ENCODE data around the gene HECTD4. TPM values are rescaled to one million over a fixed set of nuclear protein-coding genes. Genes with fewer than 3 reads are reported as not detected.

Gene HECTD4
- total RNA-seq, 1 donor from 2014 or later, result 20.0 TPM

DNA sequence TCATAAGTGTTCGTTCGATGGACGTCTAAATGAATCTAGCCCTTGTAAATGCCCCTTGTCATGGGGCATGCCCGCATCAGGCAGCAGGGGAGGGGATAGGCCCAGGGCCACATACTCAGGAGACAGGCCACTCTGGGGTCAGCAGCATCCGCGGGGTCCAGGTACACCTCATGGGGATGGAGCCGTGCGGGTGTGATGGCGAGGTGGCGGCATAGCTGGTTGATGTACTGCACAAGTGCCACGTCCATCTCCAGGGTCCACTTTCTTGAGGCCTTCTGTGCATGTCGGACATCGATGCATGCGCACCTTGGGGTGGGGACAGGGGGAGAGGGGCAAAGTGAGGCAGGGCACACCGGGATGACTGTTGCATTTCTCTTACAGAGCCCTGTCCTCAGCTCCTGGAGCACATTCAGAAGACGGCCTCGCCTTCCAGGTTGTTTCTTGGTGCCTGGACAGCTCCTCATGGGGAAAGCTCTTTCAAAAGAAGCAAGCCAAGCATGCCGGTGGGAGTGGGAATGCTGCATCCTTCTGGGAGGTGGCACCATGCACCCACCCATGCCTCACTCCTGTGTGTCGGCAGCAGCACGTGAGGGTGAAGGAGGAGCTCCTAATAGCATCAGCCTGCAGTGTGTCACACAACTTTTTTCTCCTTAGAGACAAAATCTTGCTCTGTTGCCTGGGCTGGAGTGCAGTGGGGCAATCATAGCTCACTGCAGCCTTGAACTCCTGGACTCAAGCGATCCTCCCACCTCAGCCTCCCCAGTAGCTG is 209.5 kb downstream of the HECTD4 start:
- DNase-seq (peak; percentile 19), ATAC-seq (ENCODE audit: poor library complexity) (no peak)
- intact Hi-C loops (cut with DNase I), result no loop called here

DNA sequence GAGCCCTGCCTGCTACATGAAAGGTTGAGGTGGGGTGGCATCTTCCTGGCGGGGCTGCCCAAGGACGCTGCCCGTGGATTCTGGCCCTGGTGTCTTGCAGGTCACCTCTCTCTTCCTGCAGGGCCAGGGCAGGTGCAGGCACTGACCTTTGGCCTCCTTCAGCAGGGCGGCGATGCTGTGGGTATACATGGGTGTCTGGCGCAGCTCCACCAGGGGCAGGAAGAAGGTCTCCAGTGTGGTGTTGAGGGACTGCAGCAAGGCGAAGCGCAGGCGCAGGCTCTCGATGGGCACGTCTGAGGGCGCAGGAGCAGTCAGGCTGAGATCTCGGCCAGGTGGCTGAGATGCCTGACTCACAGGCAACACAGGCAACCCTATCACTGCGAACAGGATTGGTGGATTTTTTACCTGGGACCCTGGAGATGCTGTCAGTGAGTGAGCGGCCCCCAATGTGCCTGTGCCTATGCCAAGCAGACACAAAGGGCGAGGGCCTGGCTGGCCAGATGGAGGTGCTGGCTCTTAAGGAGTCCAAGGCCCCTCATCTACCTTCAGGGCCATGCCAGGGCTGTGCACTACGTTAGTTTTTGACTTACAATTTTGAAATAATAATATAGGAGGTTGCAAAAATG is 211.1 kb downstream of the HECTD4 start:
- ATAC-seq (ENCODE audit: poor library complexity) (no peak), DNase-seq (peak; percentile 30)
- intact Hi-C loops (cut with DNase I), result no loop called here

DNA sequence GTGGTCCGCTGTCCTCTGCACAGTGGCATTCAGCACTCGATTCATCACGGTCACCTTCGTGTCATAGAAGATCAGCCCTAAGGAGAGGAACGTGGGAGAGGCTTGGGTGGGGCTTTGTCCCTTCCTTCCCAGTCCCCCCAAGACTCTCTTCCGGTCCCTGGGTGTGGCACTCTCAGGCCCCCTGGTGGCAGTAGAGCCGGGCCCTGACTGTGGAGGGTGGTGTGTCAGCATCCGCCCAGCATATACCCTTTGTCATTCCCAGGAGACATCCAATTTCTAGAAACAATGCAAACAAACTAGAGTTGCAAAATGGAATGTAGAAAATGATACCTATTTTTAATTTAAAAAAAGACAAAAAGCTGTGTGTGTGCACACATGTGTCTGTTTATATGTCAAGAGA is 211.9 kb downstream of the HECTD4 start:
- DNase-seq, result peak; percentile 45
- intact Hi-C loops (cut with DNase I), result no loop called here
- peak; percentile 48 for ATAC-seq (ENCODE audit: poor library complexity)

DNA sequence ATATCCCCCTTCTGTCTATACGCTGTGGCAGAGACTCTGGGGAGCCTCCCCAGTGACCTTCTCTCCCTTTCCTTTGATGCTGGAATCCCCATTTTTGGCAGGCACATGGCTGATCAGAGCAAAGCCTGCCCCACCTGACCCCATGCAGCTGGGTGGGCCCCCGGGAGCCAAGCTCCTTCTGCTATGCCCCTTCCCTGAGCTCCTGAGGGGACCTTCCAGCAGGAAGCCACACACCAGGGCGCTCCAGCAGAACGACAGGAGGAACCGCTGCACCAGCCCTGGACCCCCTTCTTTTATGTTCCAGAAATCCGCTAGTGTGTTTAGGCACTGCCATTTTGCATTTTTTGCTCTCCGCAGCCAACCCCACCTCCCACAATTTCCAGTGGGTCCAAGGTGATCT is 212.3 kb downstream of the HECTD4 start:
- peak; percentile 24 for DNase-seq
- intact Hi-C loops (cut with DNase I), result no loop called here
- no peak for ATAC-seq (ENCODE audit: poor library complexity)

DNA sequence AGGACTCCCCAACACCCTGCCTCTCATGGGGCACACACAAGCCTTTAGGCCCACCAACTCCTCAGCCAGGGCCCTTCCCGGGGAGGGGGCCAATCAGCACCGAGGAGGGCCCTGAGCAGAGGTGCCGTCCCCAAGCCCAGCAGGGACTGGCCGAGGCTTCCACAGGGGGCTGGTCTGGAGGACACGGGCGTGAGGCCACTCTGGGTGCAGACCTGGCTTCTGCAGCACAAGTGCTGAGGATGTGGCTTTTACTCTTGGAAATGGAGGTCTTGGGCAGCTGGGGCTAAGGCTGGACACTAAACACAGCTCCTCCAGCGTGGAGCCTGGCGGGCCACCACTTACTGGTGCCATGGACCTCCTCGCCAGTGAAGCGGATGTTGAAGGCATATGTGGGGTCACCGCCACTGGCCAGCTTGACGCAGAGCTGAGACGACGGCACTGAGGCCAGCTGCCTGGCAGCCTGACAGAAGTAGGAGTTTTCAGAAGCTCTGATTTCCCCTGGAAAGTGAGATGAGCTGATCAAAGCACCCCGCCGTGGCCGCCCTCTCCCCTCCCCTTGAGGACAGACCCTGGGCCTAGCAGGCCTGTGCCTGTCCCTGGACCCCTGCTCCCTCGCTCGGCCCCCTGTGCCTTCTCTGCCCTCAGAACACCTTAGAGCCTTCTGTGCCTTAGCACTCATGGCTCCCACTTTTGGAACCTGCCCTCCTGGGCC is 212.9 kb downstream of the HECTD4 start:
- peak; percentile 34 for DNase-seq
- intact Hi-C loops (cut with DNase I), result no loop called here

DNA sequence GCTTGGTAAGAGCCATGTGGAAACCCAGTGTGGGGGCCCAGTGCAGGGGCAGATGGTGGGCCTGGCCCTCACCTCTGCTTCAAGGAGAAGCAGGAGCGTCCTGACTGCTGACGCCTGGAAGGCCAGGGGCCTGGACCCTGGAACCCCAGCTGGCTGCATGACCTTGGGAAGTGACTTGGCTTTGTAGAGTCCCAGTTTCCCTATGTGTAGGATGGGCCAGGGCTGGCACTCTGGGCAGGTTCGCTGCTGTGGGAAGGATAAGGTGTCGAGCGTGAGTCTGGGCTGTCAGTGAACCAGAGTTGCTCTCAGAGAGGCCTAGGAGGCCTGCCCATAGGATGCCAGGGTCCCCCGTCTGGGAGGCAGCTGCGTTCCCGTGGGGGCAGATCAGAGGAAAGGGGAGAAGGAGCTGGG is 213.7 kb downstream of the HECTD4 start:
- intact Hi-C loops (cut with DNase I), result no loop called here
- DNase-seq (peak; percentile 31), ATAC-seq (ENCODE audit: poor library complexity) (no peak)

More for the DNA sequence above, 212.9 kb downstream of the HECTD4 start:
- ATAC-seq (ENCODE audit: poor library complexity), result no peak

DNA sequence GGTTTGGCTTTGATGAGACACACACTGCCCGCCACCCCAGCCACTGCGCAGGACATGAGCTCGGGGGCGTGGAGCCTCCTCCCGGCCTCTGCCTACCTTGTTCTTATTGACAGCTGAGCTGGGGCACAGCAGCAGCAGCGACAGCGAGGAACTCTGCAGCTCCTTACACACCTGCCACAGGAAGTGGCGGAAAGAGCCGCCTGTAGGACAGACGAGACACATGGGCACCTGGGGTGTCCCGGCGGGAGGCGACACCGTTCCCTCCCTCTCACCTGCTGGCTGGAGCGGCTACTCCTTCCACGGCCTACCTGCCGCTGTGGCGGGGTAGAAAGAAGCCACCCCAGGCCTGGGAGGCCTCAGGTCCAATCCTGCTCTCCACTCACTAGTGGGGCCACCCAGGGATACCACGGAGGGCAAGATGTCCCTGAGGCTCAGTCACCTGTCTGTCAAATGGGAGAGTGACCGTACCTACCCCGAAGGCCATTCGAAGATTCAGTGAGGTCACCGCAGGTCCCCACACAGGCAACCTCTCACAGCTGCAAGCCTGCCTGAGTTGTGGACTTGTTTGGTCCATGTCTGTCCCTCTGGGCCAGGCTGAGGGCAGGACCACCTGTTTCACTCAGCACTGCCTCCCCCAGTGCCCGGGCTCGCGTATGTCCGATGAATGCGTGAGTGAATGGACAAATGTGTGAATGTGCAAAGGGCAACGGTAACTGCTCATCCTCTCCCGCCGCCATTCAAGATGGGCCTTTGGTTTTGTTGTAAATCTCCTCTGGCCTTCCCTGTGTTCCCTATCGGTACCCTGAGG is 214.3 kb downstream of the HECTD4 start:
- DNase-seq (peak; percentile 29), ATAC-seq (ENCODE audit: poor library complexity) (no peak)
- intact Hi-C loops (cut with DNase I), result no loop called here

DNA sequence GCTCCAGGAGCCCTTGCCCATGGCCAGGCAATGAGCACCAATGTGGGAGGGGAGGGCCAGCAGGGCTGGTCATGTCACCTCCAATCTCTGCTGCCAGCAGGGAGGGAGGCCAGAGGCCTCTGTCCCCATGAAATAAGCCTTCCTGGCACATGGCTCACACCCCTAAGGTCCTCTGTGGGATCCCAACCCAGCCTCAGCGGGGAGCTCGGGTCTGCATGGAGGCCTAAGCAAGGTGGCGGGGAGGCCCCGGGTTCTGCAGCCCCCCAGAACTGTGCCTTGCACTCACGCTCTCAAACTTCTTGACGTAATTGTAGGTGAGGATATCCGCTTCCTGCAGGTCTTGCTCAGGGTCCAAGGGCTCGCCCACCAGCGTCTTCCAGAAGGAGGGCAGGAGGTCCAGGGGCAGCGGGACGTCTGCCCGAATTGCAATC is 215.2 kb downstream of the HECTD4 start:
- DNase-seq (no peak), ATAC-seq (ENCODE audit: poor library complexity) (no peak)
- intact Hi-C loops (cut with DNase I), result no loop called here

DNA sequence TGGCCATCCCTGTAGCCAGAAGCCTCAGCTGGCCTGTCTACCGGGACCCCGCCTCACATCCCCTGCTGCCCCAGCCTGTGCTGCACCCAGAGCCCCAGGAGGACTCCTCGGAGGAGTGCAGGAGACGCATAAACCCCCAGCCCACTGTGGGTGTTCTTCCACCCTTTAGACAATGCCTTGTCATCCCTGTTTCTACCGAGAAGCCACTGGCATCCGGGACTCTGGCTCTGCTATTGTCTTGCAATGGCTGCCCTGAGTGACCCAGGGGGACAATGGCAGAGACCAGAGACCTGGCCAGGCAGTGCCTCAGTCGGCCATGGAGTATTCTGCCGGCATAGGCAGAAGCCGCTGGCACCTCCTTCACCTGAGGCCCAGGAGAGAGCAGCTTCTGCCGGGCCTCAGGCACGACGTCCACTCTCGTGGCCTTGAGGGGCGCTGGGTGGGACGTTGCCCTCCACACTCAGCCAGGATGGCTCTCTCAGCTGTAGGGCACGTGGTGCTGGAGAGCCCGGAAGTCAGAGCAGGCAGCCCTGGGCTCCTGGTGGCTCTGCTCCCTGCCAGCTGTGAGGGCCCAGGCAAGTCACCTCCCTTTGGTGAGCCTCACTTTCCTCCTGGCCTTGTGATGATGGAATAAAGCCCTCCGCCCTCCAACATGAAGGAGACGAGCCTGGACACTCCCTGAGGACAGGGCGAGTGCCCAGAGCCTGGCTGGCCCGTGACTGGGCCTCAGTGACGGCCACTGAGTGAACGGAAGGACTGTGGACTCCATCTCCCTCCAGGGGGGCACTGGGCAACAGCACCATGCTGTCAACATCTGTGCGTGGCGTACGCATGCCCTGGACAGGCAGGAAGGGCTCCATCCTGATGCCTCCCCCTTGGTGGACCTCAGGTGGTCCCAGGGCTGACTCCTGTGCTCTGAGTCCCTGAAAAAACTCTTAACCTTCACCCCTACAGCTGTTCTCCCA is 215.9 kb downstream of the HECTD4 start:
- no peak for ATAC-seq (ENCODE audit: poor library complexity)
- DNase-seq, result peak; percentile 17
- intact Hi-C loops (cut with DNase I), result no loop called here

DNA sequence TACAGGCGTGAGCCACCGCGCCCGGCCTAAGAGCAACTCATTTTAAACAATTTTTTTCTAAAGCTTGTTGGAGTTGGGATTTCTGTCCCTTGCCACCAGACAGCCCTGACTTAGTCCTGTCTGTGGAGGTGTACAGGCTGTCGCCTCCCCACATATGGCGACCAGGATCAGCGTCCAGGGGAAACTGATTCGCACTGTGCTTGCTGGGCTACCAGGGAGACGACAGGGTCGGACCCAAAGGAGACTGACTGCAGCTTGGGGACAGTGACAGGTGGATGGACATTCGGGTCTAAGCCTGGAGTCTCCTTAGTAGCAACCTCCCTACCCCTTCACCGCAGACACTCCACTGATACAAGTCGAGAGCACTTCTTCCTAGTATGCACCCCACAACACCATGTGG is 216.6 kb downstream of the HECTD4 start:
- DNase-seq, result peak; percentile 23
- no peak for ATAC-seq (ENCODE audit: poor library complexity)
- intact Hi-C loops (cut with DNase I), result no loop called here

DNA sequence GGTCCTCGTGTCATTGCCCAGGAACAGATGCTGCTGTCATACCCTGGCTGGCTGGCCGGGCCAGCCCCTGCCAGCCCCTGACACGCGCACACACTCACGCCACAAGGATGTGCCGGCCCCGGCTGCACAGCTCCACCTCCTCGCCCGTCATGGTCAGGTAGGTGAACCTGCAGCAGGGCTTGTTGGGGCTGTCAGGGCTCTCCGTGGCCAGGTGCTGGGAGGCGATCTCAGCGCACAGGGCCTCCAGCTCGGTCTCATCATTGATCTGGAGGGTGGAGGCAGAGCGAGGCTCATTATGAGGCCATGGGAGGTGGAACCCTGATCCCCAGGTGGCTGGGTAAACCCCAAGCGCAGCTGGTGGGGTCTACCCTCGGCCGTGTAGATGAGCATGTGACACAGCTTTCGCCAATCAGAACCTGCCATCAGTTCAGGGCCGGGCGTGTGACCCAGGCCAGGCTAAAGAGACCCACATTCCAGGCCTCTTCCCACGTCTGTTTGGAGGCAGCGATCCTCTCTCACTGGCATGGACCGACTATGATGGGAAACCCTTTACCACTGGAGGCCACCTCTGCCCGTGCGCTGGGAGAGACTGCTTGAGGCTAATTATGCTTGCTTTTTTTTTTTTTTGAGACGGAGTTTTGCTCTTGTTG is 218.1 kb downstream of the HECTD4 start:
- no peak for ATAC-seq (ENCODE audit: poor library complexity)
- intact Hi-C loops (cut with DNase I), result no loop called here
- DNase-seq, result peak; percentile 22

DNA sequence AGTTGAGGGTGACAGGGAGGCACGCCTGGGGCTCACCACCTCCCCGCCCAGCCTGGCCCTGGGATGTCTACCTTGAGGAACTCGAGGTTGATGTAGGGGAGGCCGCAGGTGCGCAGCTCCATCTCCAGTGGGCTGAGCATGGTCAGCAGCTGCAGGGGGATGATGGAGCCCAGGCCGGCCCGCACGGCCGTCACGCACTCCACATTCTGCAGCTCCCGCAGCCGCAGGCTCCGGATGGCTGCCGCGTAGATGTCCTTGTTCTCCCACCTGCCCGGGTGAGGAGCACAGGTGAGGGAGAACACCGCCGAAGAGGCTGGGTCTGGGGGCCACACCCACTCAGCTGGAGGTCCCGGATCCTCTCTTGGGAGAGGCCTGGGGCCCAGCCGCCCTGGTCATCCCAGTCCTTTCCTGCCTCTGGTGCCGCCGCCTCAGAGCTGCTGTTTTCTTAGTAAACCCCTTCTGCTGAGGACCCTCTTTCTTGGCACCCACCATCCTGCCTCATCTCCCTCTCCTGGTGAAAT is 218.7 kb downstream of the HECTD4 start:
- intact Hi-C loops (cut with DNase I), result no loop called here
- ATAC-seq (ENCODE audit: poor library complexity) (no peak), DNase-seq (peak; percentile 26)

DNA sequence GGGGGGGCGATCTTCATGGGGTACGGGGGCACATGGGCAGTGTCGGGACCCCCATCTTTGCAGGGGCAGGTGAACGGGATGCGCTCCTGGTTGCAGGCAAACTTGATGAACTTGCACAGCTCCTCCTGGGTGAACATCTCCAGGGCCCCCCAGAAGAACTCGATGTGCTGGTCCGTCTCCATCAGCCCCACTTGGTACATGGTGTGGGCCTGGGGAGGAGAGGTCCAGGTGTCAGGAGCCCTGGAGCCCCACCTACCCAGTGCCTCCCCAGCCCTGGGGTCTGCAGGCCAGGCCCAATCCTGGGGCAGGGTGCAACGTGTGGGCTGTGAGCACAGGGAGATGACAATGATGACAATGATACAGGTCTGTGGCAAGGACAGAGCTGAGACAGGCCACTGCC is 219.2 kb downstream of the HECTD4 start:
- peak; percentile 19 for DNase-seq
- intact Hi-C loops (cut with DNase I), result no loop called here
- no peak for ATAC-seq (ENCODE audit: poor library complexity)

DNA sequence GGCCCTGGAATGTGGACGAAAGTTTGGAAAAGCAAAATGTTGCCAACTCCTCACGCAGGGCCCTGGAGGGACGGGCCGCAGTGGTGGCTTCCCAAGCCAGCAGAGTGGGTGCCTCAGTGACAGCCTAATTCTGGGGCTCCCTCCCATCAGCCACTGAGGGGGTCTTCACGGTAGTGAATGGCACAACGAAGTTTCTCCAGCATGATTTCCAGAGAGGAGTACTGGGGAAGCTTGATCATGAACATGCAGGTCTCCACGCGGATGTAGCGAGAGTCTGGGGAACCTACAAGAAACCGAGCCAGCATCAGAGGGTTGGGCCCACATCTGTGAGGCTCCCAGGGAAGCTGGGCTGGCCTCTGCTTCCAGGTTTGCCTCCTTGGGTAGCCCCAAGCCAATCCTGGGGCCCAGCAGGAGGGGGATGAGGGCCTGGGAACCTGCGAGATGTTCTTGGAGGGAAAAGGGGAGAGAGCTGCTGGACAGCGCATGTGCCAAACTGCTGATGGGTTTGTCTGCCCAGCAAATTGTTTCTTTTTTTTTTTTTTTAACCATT is 219.9 kb downstream of the HECTD4 start:
- DNase-seq (peak; percentile 10), ATAC-seq (ENCODE audit: poor library complexity) (no peak)
- intact Hi-C loops (cut with DNase I), result no loop called here

DNA sequence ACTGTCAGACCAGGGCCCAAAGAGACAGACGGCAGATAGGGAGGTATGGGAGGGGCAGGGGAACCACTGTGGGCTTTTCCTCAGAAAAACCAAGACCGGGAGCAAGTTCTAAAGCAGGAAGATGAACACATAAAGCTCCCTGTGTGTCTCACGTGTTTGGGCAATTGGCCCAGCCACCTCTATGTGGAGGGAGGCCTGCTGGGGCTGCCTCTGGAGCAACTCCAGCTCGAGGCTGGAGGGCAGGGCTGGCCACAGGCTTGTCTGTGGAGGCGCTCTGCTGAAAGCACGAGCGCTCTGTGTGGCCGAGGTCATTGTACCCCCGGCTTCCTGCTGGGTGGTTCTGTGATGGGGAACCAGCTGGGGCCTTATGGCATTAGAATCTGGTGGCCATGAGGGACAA is 220.5 kb downstream of the HECTD4 start:
- DNase-seq (peak; percentile 35), ATAC-seq (ENCODE audit: poor library complexity) (no peak)
- intact Hi-C loops (cut with DNase I), result no loop called here

DNA sequence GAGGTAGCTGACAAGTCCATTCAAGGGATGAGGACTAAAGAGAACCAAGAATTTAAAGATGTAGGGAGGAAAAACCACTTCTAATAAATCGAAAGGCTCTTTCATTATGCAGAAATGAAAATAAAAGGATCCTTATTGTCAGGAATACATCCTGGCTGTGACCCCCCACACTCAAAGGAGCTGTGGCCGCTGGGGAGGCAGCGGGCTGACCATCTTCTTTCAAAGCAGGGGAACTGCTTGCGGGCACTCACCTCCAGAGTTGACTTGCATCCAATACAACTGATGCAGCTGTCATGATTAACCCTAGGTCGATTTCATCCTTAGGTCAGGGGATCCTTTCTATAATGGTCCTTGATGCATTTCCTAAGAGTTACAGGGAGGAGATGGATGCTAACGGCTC is 221.6 kb downstream of the HECTD4 start:
- peak; percentile 17 for DNase-seq
- intact Hi-C loops (cut with DNase I), result no loop called here
- ATAC-seq (ENCODE audit: poor library complexity), result no peak

DNA sequence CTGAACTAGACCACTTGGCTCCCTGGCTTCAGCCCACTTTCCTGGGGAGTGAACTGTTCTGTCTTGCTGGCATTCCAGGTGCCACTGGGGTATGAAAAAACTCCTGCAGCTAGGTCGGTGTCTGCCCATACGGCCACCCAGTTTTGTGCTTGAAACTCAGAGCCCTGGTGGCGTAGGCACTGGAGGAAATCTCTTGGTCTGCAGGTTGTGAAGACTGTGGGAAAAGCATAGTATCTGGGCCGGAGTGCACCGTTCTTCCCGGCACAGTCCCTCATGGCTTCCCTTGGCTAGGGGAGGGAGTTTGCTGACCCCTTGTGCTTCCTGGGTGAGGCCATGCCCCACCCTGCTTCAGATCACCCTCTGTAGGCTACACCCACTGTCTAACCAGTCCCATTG is 223.1 kb downstream of the HECTD4 start:
- DNase-seq (peak; percentile 11), ATAC-seq (ENCODE audit: poor library complexity) (no peak)
- intact Hi-C loops (cut with DNase I), result no loop called here

All from Right ventricle myocardium superior (tissue), 1 donor.